Activated B cell treated with CpG ODN at 0.5 μM for 24 hours (primary cell): ENCODE measurements around the gene TNK1. TPM values are rescaled to one million over a fixed set of nuclear protein-coding genes. Genes with fewer than 3 reads are reported as not detected.

ENCODE experiments used
- ATAC-seq: fragments of 200-7000 bp; cut with Tn5 transposase; one replicate; pipeline ENCODE4 v1.10.0; 2021; ENCODE audit warnings: low read depth, mild to moderate bottlenecking, moderate library complexity
- CTCF ChIA-PET: fragments of 350-600 bp; sonication (Branson Sonifier 250); formaldehyde crosslinking; loops from one replicate; lab custom pipeline; 2021; ENCODE audit warnings: antibody characterized with exemption; lab: Charles Lee
- POLR2A ChIA-PET: fragments of 350-600 bp; sonication (Branson Sonifier 250); formaldehyde crosslinking; loops from one replicate; lab custom pipeline; 2021; ENCODE audit warnings: antibody characterized with exemption; lab: Charles Lee
- DNase-seq: peaks from one replicate; pipeline ENCODE4 v3.0.0; 2022
- H3K27ac Mint-ChIP-seq: one replicate; pipeline ENCODE4 v1.8.0; 2020; ENCODE audit warnings: mixed read lengths
- H3K27me3 Mint-ChIP-seq: one replicate; pipeline ENCODE4 v1.8.0; 2021; ENCODE audit warnings: mixed read lengths
- H3K36me3 Mint-ChIP-seq: one replicate; pipeline ENCODE4 v1.8.0; 2021; ENCODE audit warnings: low read depth, mixed read lengths
- H3K4me1 Mint-ChIP-seq: one replicate; pipeline ENCODE4 v1.8.0; 2021; ENCODE audit warnings: mixed read lengths
- H3K4me3 Mint-ChIP-seq: one replicate; pipeline ENCODE4 v1.8.0; 2020; ENCODE audit warnings: mild to moderate bottlenecking, mixed read lengths
- H3K9me3 Mint-ChIP-seq: one replicate; pipeline ENCODE4 v1.8.0; 2020; ENCODE audit warnings: mixed read lengths
- CTCF ChIP-seq: fragments of 200-600 bp; IDR thresholded peaks from one replicate; pipeline ENCODE4 v1.8.0; 2022; ENCODE audit warnings: antibody characterized with exemption, mild to moderate bottlenecking
- intact Hi-C: fragments of 100-400 bp; cut with micrococcal nuclease; formaldehyde crosslinking; loops from one replicate; pipeline ENCODE4 v1.15.1; 2024
- total RNA-seq: library from RNA; stranded (reverse); gene quantifications from 2 replicates; pipeline ENCODE4 v1.2.3, GENCODE V29; 2022

TNK1 gene
- total RNA-seq, 1 donor from 2014 or later, result 5.8 TPM

GRCh38 chr17:7406235-7406825 is 25.4 kb downstream of the TNK1 start:
- ATAC-seq (no peak), DNase-seq (no peak)
- ChIA-PET CTCF (no interaction called here), POLR2A (interaction anchor here (0.6 to 1.5 kb wide), 3 partner anchors 11 to 682 kb away, joined by 4 to 5 read pairs (median 5); partner anchors contain the start of gene PLSCR3)
- peaks cover 16% of the 10 kb centered on the region for H3K4me1 Mint-ChIP-seq
- peak overlapping the region; percentile 71 for H3K4me3 Mint-ChIP-seq
- peaks cover 18% of the 10 kb centered on the region for H3K27me3 Mint-ChIP-seq
- no peak for TF ChIP-seq CTCF
- intact Hi-C loops, result no loop called here
- H3K9me3 Mint-ChIP-seq, result no peaks in the 10 kb centered on the region
- peaks cover 8% of the 10 kb centered on the region for H3K36me3 Mint-ChIP-seq
- no peak overlapping the region for H3K27ac Mint-ChIP-seq

GRCh38 chr17:7407082-7407481 is 26.2 kb downstream of the TNK1 start:
- CTCF ChIA-PET, result no interaction called here
- no peak overlapping the region for H3K4me3 Mint-ChIP-seq
- peak overlapping the region; percentile 46 for H3K27ac Mint-ChIP-seq
- TF ChIP-seq CTCF, result no peak
- no peak for ATAC-seq
- H3K4me1 Mint-ChIP-seq, result peaks cover 16% of the 10 kb centered on the region
- POLR2A ChIA-PET, result interaction anchor here (0.6 to 1.5 kb wide), 3 partner anchors 12 to 52 kb away, joined by 3 to 5 read pairs (median 5); partner anchors contain the start of genes PLSCR3 and TMEM95
- no peaks in the 10 kb centered on the region for H3K9me3 Mint-ChIP-seq
- intact Hi-C loops, result no loop called here
- no peak for DNase-seq
- H3K27me3 Mint-ChIP-seq, result peaks cover 18% of the 10 kb centered on the region
- peaks cover 5% of the 10 kb centered on the region for H3K36me3 Mint-ChIP-seq

GRCh38 chr17:7407485-7408251 is 26.8 kb downstream of the TNK1 start, which contains the start of gene NLGN2:
Gene NLGN2, plus strand, starts transcription at chr17:7407845. Its CDS starts 411 bp downstream, at chr17:7408256.
- Mint-ChIP-seq H3K9me3 (no peaks in the 10 kb centered on the region), H3K27me3 (peaks cover 18% of the 10 kb centered on the region), H3K4me3 (no peak within 1 kb of the TSS), H3K36me3 (peaks cover 5% of the 10 kb centered on the region), H3K27ac (peak within 1 kb of the TSS; percentile 46), H3K4me1 (peaks cover 16% of the 10 kb centered on the region)
- TF ChIP-seq CTCF, result no peak
- intact Hi-C loops, result no loop called here
- DNase-seq, result no peak
- CTCF ChIA-PET, result no interaction called here
- no peak for ATAC-seq
- POLR2A ChIA-PET, result interaction anchor here (0.6 to 1.4 kb wide), 2 partner anchors 16 to 53 kb away, joined by 3 to 5 read pairs; partner anchors contain the start of gene TMEM95

GRCh38 chr17:7408252-7408727 is 27.4 kb downstream of the TNK1 start:
- TF ChIP-seq CTCF, result no peak

GRCh38 chr17:7408863-7409262 is 28.0 kb downstream of the TNK1 start:
- peaks cover 8% of the 10 kb centered on the region for H3K4me1 Mint-ChIP-seq
- TF ChIP-seq CTCF, result no peak
- H3K27me3 Mint-ChIP-seq, result peaks cover 18% of the 10 kb centered on the region
- ATAC-seq (no peak), DNase-seq (no peak)
- peaks cover 4% of the 10 kb centered on the region for H3K36me3 Mint-ChIP-seq
- intact Hi-C loops, result no loop called here
- no peaks in the 10 kb centered on the region for H3K9me3 Mint-ChIP-seq
- no peak overlapping the region for H3K27ac Mint-ChIP-seq
- ChIA-PET CTCF (no interaction called here), POLR2A (interaction anchor here (1.4 kb wide), 1 partner anchor 26 kb away, joined by 4 read pairs; the partner anchor contains the start of gene TMEM102)
- H3K4me3 Mint-ChIP-seq, result no peak overlapping the region

More at GRCh38 chr17:7408252-7408727, 27.4 kb downstream of the TNK1 start:
- H3K9me3 Mint-ChIP-seq, result no peaks in the 10 kb centered on the region
- peaks cover 10% of the 10 kb centered on the region for H3K4me1 Mint-ChIP-seq
- H3K36me3 Mint-ChIP-seq, result peaks cover 5% of the 10 kb centered on the region
- POLR2A ChIA-PET, result interaction anchor here (1.4 kb wide), 1 partner anchor 27 kb away, joined by 4 read pairs; the partner anchor contains the start of gene TMEM102
- no peak overlapping the region for H3K4me3 Mint-ChIP-seq
- intact Hi-C loops, result no loop called here
- no peak overlapping the region for H3K27ac Mint-ChIP-seq
- peaks cover 18% of the 10 kb centered on the region for H3K27me3 Mint-ChIP-seq
- no peak for DNase-seq
- CTCF ChIA-PET, result no interaction called here
- no peak for ATAC-seq
